HG03139 (cell line): ENCODE data around the gene NUDT4B.
"Not testable (repeated sequence)": the region's sequence is repeated elsewhere in the genome, so short reads cannot be mapped to it uniquely, and the experiment has no call there.

Source experiments
- ATAC-seq: cut with Tn5 transposase; IDR thresholded peaks from one replicate; pipeline ENCODE4 v1.9.1; 2021; ENCODE audit not compliant: unreplicated experiment

Gene NUDT4B

DNA sequence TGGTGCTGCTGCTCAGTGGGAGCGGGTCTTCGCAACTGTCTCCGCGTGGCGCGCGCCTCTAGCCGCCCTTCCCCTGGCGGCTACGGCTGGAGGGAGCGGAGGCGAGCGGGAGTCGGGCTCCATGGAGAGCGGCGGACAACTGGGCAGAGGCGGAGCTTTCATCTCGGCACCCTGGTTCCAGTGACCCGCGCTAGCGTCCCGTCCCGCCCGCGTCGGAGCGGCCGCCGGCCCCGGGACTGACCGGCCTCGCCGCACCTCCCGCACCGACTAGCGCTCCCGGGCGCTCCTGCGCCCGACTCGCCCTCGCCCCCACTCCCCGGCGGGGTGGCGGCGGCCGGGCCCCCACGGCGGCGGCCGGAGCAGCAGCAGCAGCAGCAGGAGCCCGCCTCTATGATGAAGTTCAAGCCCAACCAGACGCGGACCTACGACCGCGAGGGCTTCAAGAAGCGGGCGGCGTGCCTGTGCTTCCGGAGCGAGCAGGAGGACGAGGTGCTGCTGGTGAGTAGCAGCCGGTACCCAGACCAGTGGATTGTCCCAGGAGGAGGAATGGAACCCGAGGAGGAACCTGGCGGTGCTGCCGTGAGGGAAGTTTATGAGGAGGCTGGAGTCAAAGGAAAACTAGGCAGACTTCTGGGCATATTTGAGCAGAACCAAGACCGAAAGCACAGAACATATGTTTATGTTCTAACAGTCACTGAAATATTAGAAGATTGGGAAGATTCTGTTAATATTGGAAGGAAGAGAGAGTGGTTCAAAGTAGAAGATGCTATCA lies at the start of gene NUDT4B:
NUDT4B (plus strand) TSS at position 212 of the 772 bp plus-strand sequence; CDS start at position 391, 179 bp downstream.
- ATAC-seq, result peak; percentile 37

DNA sequence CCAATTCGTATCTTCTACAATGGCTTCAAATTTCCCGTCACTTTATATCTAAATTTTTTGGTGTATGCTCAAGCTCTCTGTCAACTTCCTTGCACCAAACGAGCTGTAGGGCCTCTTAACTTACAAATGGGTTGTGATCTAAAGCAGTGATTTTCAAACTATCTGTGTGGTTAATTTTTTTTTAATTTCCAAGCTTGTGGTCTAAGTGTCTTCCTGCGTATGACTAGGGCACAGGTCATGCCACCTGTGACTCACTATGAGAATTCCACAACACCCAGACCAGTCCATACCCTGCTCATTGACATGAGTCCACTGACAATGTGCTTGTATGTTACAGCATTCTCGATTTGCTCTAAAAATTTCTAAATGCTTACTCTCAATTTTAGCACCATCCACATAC lies 49.2 kb upstream of the NUDT4B start:
- not testable (repeated sequence) for ATAC-seq

DNA sequence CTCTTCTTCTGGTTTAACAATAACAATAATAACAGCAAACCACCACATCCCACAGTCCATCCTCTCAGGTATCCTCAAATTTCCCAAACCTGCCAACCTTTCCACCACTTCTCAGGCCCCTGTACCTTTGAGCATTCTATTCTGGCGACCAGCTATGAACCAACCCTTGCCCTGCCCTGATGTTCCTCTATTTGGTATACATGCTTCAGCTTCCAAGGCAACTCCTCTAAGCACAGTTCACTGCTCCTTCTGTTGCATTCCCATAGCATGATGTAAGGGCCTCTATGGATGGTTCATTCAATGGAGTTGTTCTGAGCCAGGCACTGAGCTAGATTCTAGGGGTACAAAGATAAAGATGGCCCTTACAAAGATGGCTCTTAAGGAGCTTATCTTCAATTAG lies 46.3 kb upstream of the NUDT4B start:
- ATAC-seq, result not testable (repeated sequence)

DNA sequence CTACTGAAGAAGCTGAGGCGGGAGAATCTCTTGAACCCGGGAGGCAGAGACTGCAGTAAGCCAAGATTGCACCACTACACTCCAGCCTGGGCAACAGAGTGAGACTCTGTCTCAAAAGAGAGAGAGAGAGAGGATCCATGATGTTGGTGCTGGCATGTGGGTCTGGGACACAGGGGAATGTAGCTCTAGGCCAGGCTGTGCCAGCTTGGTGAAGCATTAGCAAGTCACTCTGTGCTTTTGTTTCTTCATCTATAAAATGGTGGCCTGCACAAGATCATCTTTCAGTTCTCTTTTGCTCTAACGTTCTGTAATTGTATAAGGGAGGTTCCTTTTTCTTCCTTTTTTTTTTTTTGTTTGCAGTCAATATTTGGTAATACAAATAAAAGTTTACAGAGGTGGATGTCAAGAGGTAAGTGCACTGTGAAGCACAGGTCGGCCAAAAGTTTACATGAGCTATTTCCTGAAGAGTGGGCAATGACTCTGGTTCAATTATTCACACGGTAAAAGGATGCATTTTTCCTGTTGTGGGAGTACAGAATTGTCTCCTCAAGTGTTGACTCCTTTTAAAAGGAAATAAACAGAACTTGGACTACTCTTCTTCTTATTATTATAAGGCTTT lies 44.5 kb upstream of the NUDT4B start:
- not testable (repeated sequence) for ATAC-seq

DNA sequence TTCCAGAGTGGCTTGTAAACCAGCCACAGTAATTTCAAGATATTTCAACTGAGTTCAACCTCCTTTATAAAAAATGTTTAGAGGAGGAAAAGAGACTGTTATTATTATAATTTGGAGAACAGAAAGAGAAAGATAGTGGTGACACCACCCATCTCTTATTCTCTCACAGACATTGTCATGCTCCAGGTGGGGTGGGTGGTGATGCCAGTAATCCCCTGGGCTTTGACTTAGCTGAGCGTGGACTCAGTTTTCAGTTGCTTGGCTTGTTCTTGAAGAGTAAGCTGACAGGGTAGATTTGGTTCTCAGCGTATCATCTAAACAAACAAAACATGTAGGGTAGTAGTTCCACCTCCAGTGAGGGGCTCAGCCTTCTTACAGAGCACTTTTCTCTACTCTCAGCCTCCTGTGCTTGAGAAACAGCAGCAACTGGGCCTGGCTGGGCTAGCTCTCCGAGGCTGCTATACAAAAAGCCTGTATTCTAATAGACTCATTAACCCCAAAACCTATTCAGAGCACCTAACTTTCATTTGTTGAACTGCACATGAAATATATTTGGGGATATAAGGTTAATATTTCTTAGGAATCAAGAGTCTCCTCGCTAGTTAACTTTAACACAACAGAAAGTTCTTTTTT lies 43.1 kb upstream of the NUDT4B start:
- not testable (repeated sequence) for ATAC-seq

DNA sequence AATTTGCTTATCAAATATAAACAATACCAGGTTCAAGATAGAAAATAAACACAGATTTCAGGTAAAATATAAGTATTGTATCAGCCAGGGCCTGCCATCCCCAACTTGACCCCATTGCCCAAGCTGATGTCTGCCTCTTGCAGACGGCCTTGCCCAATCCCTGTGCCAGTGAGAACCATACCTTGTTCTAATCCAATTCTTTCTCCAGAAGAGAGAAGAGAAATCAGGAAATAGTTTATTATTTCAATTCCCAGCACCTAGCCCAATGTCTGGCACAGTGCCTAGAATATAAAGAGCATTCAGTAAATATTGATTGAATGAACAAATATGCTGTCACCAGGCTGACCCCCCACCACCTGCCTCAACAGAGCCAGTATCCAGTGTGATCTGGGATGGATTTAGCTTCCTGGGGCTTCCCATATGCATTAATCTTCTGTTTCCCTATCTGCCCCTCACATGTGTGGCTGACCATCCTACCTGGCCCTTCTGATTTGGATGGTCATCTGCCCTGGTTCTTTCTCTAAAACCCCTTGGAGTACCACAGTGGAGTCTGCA lies 39.7 kb upstream of the NUDT4B start:
- ATAC-seq, result not testable (repeated sequence)

DNA sequence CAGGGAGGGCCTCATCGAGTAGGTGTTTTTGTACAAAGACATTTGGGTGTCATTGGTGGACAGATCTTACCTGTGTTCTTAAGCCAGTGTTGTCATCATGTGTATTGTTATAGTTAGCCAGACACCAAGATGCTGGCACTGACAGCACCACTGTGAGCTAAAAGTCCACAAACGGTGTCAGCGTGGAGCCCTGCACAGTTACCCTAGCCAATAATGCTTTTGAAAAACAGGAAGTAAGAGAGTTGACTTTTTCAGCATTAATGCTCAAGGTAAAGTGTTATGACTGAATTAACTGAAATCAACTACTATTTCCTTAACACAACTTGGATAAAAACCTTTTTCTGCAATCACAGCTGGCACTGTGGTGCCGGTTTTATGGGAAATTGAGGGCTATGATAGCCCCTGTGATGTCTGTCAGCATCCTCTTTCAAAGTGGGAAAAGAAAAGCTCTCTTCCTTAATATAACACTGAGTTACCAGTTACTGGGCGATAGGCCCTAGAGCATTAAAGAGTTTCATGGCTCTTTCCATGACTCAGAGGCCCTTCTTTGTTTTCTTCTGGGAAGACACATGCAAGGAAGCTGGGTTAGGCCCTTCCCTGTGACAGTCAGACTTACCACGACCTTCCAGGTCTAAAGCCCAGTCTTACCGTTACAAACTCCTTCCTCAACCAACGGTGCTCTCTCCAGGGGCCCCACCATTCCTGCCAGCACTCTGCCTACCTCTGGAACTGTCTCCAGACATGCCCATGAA lies 37.6 kb upstream of the NUDT4B start:
- ATAC-seq, result not testable (repeated sequence)

DNA sequence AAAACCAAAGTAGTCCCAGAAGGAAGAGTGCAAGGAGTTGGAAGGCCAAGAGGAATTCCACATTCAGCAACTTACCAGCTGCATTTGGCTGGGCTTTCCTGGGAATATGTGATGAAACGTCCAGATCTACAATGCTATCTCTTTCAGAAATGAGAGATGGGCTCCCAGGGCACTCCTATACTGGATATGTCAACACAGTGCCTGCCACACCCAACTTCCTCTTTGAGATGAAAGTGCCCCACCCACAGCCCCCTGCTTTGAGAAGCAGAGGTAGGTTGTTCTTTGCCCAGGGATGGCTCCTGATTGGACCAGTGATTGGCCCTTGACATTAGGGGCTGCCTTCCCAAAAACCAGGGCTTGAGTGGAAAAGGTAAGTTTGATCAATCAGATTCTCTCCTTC lies 36.2 kb upstream of the NUDT4B start:
- ATAC-seq, result not testable (repeated sequence)

DNA sequence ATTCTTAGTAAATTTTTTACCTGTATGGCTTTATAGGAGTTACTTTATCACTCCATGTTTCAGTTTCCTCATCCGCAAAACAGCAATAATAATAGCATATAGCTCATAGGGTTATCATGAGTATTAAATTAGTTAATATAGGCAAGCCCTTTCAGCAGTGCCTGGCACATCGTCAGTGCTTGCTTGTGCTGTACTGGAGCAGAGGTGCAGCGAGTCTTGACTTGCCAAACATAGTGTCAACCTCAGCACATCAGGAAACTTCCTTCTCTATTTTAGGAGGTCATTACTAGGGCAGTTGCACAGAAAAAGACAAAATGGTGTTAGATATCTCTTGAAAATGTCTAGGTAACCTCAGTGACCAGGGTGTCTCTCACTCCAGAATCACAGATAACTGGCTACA lies 33.1 kb upstream of the NUDT4B start:
- not testable (repeated sequence) for ATAC-seq

DNA sequence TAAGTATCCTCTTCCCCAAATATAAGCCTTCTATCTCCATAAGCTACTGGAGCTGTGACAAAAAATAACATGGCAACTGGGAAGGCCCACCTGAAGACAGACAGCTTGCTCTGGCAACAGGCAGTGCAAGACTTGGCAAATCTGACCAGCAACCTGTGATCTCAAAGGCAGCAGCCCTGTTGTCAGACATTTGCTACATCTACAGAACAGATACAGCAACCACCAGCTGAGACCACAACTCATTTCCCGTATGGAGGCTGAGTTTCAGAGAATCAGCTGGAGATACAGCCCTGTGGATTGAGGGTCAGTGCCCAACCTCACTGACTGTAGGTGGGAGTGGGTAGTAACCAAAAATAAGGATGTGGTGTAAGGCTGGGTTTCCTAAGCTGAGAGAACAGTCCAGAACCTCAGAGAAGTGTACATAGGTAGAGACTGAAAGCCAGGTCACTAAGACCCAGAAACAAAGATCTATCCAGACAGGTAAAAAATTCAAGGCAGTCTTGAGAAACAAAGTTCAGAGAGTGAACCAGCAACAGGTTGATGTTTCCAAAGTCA lies 31.5 kb upstream of the NUDT4B start:
- not testable (repeated sequence) for ATAC-seq

DNA sequence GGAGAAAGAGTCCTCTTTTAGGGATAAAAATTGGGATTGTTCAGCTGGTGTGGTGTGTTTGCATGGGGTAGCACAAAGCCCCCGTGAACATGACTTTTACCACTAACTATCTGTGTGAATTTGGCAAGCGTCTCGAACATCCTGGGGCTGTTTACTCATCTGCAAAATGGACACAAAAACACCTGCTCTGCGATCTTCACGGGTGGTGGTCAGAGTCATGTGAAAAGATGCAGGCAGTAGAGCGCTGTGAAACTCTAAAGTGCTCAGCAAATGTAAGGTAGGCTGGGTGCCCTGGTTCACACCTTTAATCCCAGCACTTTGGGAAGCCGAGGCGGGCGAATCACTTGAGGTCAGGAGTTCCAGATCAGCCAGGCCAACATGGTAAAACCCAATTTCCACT lies 27.7 kb upstream of the NUDT4B start:
- not testable (repeated sequence) for ATAC-seq

DNA sequence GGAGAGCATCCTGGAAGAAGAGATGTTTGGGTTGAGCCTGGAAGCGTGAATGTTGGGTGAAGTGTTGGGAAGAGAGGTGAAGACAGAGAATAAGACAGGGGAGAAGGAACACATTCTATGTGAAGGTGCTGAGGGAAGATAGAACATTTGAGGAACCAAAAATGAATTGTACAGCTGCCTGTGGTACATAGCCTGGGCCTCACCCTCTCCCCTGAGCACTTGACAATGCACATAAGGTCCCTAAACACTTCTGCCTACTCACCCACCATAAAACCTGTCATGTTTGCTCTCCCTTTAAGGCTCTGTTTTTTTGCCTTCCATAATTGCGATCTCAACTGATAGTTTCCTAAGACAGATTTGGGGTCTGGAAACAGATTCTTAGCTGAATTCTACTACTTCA lies 25.8 kb upstream of the NUDT4B start:
- ATAC-seq, result not testable (repeated sequence)

DNA sequence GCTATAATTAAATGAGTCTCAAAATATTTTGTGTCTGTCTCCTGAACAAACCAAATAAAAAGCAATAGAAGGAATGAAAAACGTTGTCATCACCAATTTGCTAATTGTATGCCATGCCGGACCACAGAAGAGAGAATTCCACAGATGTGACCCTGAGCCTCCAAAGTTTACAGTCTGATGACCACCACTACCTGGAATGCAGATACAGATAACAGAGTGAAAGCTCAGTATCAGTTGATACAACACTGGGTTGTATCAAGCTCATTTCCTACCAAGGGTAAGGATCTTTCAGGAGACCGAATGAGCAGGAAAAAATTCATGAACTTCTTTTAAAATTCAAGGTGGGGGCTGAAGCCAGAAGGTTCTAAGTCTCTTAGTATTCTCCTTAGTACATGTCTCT lies 25.1 kb upstream of the NUDT4B start:
- ATAC-seq, result not testable (repeated sequence)

DNA sequence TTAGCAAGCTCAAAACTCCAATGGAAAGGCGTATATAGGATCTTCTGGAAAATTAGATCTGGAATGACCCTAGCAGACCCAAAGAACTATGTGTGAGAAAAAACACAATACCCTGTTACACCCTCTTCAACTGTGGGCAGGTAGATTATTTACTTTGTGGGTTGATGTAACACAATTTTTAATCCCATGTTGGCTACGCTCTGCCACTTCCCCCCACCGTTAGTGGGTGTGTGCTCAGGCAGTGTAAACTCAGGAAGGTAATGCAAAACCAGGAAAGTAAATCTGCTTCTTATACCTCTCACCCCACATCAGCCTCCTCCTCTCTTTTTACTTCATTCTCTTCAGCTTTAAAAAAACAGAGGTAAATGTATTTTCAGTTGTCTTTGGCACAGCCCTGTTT lies 23.7 kb upstream of the NUDT4B start:
- not testable (repeated sequence) for ATAC-seq

DNA sequence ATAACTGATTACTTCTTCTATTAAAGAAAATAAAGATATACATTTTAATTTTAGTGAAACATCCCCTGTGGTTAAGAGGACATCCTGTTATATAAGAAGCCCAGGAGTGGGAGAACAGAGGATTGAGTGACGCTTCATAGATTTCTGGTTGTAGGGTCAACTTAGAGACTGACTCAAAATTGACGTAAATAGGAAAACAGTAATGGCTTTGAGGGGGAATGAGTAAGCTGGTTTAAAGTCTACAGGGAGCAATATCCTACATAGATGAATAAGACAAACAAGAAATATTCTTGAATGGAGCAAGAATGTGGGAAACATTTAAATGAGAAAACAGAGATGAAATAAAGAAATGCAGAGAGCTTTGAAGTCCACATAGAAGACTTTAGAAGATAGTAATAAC lies 20.7 kb upstream of the NUDT4B start:
- ATAC-seq, result not testable (repeated sequence)

DNA sequence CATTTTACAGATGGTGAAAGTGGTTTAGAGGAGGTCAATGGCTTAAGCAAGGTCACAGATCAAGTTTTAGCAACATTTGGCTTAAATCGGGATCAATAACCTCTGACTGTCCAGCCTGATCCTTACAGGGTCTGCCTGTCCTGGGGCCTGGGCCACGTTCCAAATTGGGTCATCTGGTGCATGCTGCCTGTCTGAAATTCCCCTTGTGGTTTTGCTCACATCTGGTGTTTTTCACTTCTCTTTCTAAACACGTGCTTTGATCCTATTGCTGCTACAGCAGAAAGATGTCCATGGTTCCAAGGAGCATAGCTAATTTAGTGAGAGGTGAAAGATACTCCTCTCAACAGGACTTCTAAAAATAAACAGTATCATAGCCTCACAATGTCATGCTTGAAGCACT lies 19.4 kb upstream of the NUDT4B start:
- ATAC-seq, result not testable (repeated sequence)

DNA sequence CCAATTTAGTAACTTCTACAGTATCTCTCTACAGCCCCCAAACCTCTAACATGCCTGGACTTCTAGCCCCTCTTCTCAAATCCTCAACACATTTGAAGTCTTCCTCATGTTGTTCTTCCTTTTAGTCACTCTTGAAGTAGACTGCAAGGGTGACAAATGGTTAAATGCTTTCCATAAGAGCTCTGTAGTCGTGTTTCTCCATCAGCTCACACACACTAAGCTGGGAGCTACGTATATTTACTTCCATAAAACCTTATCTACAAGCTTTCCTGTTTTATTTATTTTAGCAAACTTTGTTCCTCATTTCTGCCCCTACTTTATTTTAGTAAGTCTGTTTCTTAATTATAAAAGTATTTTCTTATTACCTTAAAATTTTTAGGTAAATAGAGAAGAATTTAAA lies 19.0 kb upstream of the NUDT4B start:
- ATAC-seq, result not testable (repeated sequence)

DNA sequence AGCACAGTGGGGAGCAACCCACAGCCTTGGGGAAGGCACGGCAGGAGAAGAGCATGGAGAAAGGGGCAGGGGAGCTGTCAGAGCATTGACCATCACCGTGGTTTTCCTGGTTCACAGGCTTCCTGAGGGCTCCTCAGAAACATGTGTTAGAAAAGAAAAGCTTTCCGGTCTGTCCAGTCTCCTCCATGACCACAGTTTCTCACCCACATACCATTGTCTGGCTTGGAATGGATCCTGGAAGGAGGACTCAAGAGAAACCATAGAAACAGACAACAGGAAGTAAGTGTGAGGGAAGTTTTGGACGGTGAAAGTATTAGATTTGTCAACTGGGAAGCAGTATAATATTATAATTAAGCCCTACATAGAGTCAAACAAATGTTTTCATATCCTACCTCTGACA lies 16.3 kb upstream of the NUDT4B start:
- ATAC-seq, result not testable (repeated sequence)

DNA sequence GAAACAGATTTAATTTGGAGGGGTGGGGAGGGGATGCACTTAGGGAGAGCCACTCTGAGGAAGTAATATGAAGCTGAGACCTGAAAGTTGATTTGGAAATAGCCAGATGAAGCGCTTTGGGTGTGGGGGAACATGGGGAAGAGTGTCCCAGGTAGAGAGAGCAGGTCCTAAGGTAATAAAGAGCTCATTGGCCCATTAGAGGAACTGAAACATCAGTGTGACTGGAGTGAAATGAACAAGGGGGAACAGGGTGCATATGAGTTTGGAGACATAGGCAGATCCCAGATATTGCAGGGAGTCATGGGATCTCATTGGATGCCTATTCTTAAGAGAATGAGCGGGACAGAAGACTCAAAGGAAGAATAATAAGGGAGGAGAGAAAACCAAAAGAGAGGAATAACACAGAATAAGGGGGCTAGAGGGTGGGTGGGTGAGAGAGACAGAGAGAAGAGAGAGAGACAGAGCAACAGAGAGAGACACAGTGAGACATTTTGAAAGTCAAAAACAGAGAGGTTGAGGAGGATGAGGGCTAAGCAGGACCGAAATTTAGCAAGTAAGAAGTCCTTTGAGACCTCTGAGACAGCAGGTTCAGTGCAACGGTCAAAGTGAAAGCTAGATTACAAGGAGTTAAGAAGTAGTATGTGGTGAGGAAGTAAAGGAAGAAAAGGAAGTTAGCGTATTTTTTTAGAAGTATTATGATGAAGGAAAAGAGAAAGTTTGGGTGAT lies 14.8 kb upstream of the NUDT4B start:
- ATAC-seq, result peak; percentile 64

DNA sequence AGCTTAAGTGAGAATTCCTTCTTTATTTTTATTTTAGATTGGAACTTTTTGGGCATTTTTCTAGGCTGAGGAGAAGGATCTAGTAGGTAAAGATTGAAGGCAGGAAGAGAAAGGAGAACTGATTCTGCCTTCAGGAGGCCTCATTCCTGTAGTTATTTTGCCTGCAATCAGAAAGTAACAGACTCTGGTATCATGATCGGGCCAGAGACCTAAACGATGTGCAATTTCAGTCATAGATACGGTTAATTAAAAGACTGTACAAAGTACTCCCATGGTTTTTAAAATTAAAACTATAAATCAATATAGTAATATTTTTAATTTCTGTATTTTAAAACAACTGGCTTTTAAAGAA lies 14.3 kb upstream of the NUDT4B start:
- ATAC-seq, result not testable (repeated sequence)
